ENCODE measurements around the gene ETS1.

DNA sequence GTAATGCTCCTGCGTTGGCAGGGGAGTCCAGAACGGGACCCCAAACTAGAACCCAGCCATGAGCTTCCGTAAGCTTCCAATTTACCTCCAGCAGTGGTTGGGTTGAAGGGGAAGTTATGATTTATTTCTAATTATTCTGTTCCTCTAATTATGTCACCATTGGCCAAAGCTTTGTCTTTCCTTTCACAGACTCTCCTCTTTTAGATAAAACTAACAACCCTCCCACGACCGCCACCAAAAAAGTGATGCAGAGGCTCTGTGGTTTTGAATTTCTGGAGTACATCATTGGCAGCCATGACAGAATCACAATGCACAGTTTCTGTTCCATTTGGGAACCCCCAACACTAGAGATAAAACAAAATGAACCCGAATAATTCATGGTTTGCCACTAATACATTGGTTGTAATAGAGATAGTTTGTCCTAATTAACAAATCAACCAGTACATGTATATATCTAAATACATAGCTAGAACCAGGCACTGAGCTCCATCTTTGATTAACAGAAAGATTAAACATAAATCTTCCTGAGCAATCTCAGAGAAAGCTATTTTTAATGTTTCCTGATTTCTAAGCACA, 64.3 kb downstream of the ETS1 start:
- TF ChIP-seq POLR2A (IDR thresholded peaks at IDR 0.05; ENCODE audit: low read length): no peak
- no peak for TF ChIP-seq HOXA7 (CRISPR knock-in tag; IDR thresholded peaks at IDR 0.05)
- TF ChIP-seq, protein P1, sequence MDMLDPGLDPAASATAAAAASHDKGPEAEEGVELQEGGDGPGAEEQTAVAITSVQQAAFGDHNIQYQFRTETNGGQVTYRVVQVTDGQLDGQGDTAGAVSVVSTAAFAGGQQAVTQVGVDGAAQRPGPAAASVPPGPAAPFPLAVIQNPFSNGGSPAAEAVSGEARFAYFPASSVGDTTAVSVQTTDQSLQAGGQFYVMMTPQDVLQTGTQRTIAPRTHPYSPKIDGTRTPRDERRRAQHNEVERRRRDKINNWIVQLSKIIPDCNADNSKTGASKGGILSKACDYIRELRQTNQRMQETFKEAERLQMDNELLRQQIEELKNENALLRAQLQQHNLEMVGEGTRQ (IDR thresholded peaks at IDR 0.05): no peak
- TF ChIP-seq RNF2 (IDR thresholded peaks at IDR 0.05; ENCODE audit: borderline replicate concordance, low read depth): no peak
- TF ChIP-seq, protein P2, sequence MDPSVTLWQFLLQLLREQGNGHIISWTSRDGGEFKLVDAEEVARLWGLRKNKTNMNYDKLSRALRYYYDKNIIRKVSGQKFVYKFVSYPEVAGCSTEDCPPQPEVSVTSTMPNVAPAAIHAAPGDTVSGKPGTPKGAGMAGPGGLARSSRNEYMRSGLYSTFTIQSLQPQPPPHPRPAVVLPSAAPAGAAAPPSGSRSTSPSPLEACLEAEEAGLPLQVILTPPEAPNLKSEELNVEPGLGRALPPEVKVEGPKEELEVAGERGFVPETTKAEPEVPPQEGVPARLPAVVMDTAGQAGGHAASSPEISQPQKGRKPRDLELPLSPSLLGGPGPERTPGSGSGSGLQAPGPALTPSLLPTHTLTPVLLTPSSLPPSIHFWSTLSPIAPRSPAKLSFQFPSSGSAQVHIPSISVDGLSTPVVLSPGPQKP (IDR thresholded peaks at IDR 0.05; ENCODE audit: low read depth, low read length): no peak
- TF ChIP-seq ZFP36 (IDR thresholded peaks at IDR 0.05; ENCODE audit: borderline replicate concordance, partially characterized antibody): no peak
- no peak for TF ChIP-seq NR3C1 (IDR thresholded peaks at IDR 0.05)
- no peak for TF ChIP-seq JUN (IDR thresholded peaks at IDR 0.05)
- TF ChIP-seq, protein P3, sequence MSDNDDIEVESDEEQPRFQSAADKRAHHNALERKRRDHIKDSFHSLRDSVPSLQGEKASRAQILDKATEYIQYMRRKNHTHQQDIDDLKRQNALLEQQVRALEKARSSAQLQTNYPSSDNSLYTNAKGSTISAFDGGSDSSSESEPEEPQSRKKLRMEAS (IDR thresholded peaks at IDR 0.05): no peak
- TF ChIP-seq, protein P4, sequence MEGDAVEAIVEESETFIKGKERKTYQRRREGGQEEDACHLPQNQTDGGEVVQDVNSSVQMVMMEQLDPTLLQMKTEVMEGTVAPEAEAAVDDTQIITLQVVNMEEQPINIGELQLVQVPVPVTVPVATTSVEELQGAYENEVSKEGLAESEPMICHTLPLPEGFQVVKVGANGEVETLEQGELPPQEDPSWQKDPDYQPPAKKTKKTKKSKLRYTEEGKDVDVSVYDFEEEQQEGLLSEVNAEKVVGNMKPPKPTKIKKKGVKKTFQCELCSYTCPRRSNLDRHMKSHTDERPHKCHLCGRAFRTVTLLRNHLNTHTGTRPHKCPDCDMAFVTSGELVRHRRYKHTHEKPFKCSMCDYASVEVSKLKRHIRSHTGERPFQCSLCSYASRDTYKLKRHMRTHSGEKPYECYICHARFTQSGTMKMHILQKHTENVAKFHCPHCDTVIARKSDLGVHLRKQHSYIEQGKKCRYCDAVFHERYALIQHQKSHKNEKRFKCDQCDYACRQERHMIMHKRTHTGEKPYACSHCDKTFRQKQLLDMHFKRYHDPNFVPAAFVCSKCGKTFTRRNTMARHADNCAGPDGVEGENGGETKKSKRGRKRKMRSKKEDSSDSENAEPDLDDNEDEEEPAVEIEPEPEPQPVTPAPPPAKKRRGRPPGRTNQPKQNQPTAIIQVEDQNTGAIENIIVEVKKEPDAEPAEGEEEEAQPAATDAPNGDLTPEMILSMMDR (IDR thresholded peaks at IDR 0.05): no peak
- no peak for TF ChIP-seq EP300 (IDR thresholded peaks at IDR 0.05)
- no peak for TF ChIP-seq PHF8 (IDR thresholded peaks at IDR 0.05; ENCODE audit: borderline replicate concordance, low read depth)
- TF ChIP-seq MAZ (IDR thresholded peaks at IDR 0.05; ENCODE audit: borderline replicate concordance, low read depth, low read length): no peak

Measured in A549 (cell line).